GM10266 (cell line): ENCODE results near the gene RIPOR3.
"Not testable (repeated sequence)": the region's sequence is repeated elsewhere in the genome, so short reads cannot be mapped to it uniquely, and the experiment has no call there.

Experiments
- DNase-seq: peaks from one replicate; pipeline ENCODE4 v3.0.0; 2012; ENCODE audit errors: extremely low spot score
- CTCF ChIP-seq: IDR thresholded peaks from 2 replicates; pipeline ENCODE4 v1.5.1; 2012; ENCODE audit warnings: mild to moderate bottlenecking, low read depth; ENCODE audit not compliant: control insufficient read depth, insufficient read depth; ENCODE audit errors: missing control alignments

The RIPOR3 gene

GRCh38 chr20:50672400-50673145 lies 18.8 kb downstream of the RIPOR3 start:
- DNase-seq = no peak
- TF ChIP-seq CTCF = no peak

- TF ChIP-seq CTCF = no peak
- DNase-seq = no peak
These were observed 19.7 kb downstream of the RIPOR3 start for GRCh38 chr20:50671626-50672025.

- DNase-seq = not testable (repeated sequence)
These were observed 20.3 kb downstream of the RIPOR3 start for GRCh38 chr20:50671010-50671409.

GRCh38 chr20:50670126-50670862 lies 21.0 kb downstream of the RIPOR3 start:
- TF ChIP-seq CTCF = no peak
- no peak for DNase-seq

- no peak for DNase-seq
- no peak for TF ChIP-seq CTCF
These were observed 22.5 kb downstream of the RIPOR3 start for GRCh38 chr20:50668798-50669197.

GRCh38 chr20:50668326-50668725 lies 23.0 kb downstream of the RIPOR3 start:
- DNase-seq = no peak
- TF ChIP-seq CTCF = no peak

- no peak for DNase-seq
- TF ChIP-seq CTCF = no peak
These were observed 24.5 kb downstream of the RIPOR3 start for GRCh38 chr20:50666709-50667298.

- DNase-seq = no peak
- TF ChIP-seq CTCF = no peak
These were observed 27.1 kb downstream of the RIPOR3 start for GRCh38 chr20:50664254-50664653.
